K562 (cell line): ENCODE measurements around the gene NPAS2. TPM values are rescaled to one million over a fixed set of nuclear protein-coding genes. Genes with fewer than 3 reads are reported as not detected.

Experiments
- ATAC-seq: fragments of 200-7000 bp; cut with Tn5 transposase; 3 replicates; pipeline ENCODE4 v1.9.1; 2020; ENCODE audit warnings: moderate library complexity
- BruUV-seq: library from RNA; stranded (reverse); fragments of 400-500 nt; replicated peaks from 2 replicates; lab custom pipeline; 2021; lab: Mats Ljungman, UMichigan
- CTCF ChIA-PET: fragments of 300-600 bp; formaldehyde crosslinking; extraction: SDS; loops from one replicate; lab custom pipeline; 2021; ENCODE audit warnings: low intra/inter-chr PET ratio; lab: Yijun Ruan, JAX
- POLR2A ChIA-PET: fragments of 300-600, 350-650 bp; sonication (Branson Sonifier 250); formaldehyde crosslinking; extraction: SDS; loops from one replicate; lab custom pipeline; 2021; ENCODE audit warnings: antibody characterized with exemption, inconsistent platforms; lab: Yijun Ruan, JAX
- DNase-seq, 4 experiments: peaks; one replicate each; pipeline versions ENCODE4 v3.0.0 to v3.0.0-alpha.2; 2011 to 2018; ENCODE audit warnings: low spot score in 3 of 4, mixed read lengths in 3 of 4; ENCODE audit errors: extremely low read depth in 1 of 4
- FAIRE-seq: peaks from 2 replicates; lab custom pipeline; 2011; peaks lifted over from hg19 to GRCh38; lab: Jason Lieb, UNC
- H2AFZ ChIP-seq: 2 replicates; pipeline ENCODE4 v1.6.0; 2011; ENCODE audit warnings: low read depth, low read length, control low read depth, inconsistent platforms
- H3K27ac ChIP-seq: fragments of 200-600 bp; 3 replicates; pipeline ENCODE4 v1.8.0; 2011; ENCODE audit warnings: low read depth, mild to moderate bottlenecking, control low read depth, inconsistent platforms, low read length, moderate library complexity, mixed read lengths; ENCODE audit errors: extremely low read depth
- H3K27me3 ChIP-seq, 2 experiments: fragments of 300-600 bp in 1 of 2; 2 replicates in 1 of 2; 3 replicates in 1 of 2; pipeline versions ENCODE4 v1.6.0 to v1.8.0; 2011; ENCODE audit warnings: inconsistent platforms in 2 of 2, low read length in 2 of 2, mild to moderate bottlenecking in 1 of 2, mixed read lengths in 1 of 2, moderate library complexity in 1 of 2; ENCODE audit not compliant: control insufficient read depth in 2 of 2, insufficient read depth in 2 of 2
- H3K36me3 ChIP-seq: fragments of 300-600 bp; 3 replicates; pipeline ENCODE4 v1.8.0; 2011; ENCODE audit warnings: mild to moderate bottlenecking, low read length, inconsistent platforms; ENCODE audit not compliant: control insufficient read depth, insufficient read depth
- H3K4me1 ChIP-seq, 2 experiments: fragments of 200-600 bp in 1 of 2; replicated peaks in 1 of 2; 2 replicates in 1 of 2; 3 replicates in 1 of 2; pipeline versions ENCODE4 v1.5.1 to v1.8.0; 2011; ENCODE audit warnings: inconsistent platforms in 2 of 2, low read length in 2 of 2, mild to moderate bottlenecking in 1 of 2, mixed read lengths in 1 of 2, moderate library complexity in 1 of 2; ENCODE audit not compliant: control insufficient read depth in 2 of 2, insufficient read depth in 2 of 2
- H3K4me2 ChIP-seq: 2 replicates; pipeline ENCODE4 v1.6.1; 2011; ENCODE audit warnings: low read length, control low read depth, inconsistent platforms, mixed read lengths; ENCODE audit not compliant: insufficient read depth
- H3K4me3 ChIP-seq: fragments of 200-600 bp; sonication (generic), shearing (Covaris generic); 2 replicates; pipeline ENCODE4 v1.5.1; 2016; ENCODE audit warnings: control low read depth, inconsistent platforms
- H3K79me2 ChIP-seq: fragments of 200-600 bp; 3 replicates; pipeline ENCODE4 v1.8.0; 2011; ENCODE audit warnings: low read length, inconsistent platforms; ENCODE audit not compliant: control insufficient read depth, insufficient read depth
- H3K9ac ChIP-seq, 2 experiments: 2 replicates each; pipeline versions ENCODE4 v1.6.0 to v1.6.1; 2011; ENCODE audit warnings: low read depth in 2 of 2, low read length in 2 of 2, control low read depth in 1 of 2, inconsistent platforms in 1 of 2, mild to moderate bottlenecking in 1 of 2, mixed read lengths in 1 of 2; ENCODE audit not compliant: insufficient read depth in 1 of 2
- H3K9me1 ChIP-seq: one replicate; pipeline ENCODE4 v1.6.0; 2011; ENCODE audit warnings: inconsistent platforms, mild to moderate bottlenecking, low read length, moderate library complexity; ENCODE audit not compliant: control insufficient read depth, insufficient read depth
- H3K9me3 ChIP-seq: replicated peaks from 2 replicates; pipeline ENCODE4 v1.5.1; 2011; ENCODE audit warnings: low read depth, low read length, inconsistent platforms; ENCODE audit not compliant: control insufficient read depth, insufficient read depth
- H4K20me1 ChIP-seq: replicated peaks from 2 replicates; pipeline ENCODE4 v1.6.1; 2011; ENCODE audit warnings: low read length, inconsistent platforms, mixed read lengths; ENCODE audit not compliant: control insufficient read depth, insufficient read depth
- EP300 ChIP-seq: IDR thresholded peaks from 2 replicates; pipeline ENCODE4 v1.6.1; 2012; ENCODE audit warnings: low read length, improper control_type of control experiment
- FOXM1 ChIP-seq, 2 experiments: fragments of 450-650 bp in 1 of 2; sonication (generic) in 1 of 2; formaldehyde crosslinking in 1 of 2; IDR thresholded peaks; 2 replicates each; pipeline versions ENCODE4 v1.6.1 to v1.9.0; 2017 to 2022; ENCODE audit warnings: low read depth in 2 of 2, mild to moderate bottlenecking in 2 of 2, missing genetic modification reagents in 1 of 2, moderate library complexity in 1 of 2
- GTF2E2 ChIP-seq: fragments of 200-800 bp; sonication (Bioruptor generic); IDR thresholded peaks from 2 replicates; pipeline ENCODE4 v1.6.1; 2016; ENCODE audit warnings: missing genetic modification characterization, missing compliant biosample characterization
- LCOR ChIP-seq: sonication (generic); formaldehyde crosslinking; IDR thresholded peaks from 2 replicates; pipeline ENCODE4 v1.8.0; 2022; ENCODE audit warnings: mild to moderate bottlenecking, missing genetic modification reagents
- OTX1 ChIP-seq: fragments of 450-650 bp; formaldehyde crosslinking; IDR thresholded peaks from 2 replicates; pipeline ENCODE4 v1.4.0; 2022; ENCODE audit warnings: mild to moderate bottlenecking
- RERE ChIP-seq: sonication (generic); formaldehyde crosslinking; IDR thresholded peaks from 2 replicates; pipeline ENCODE4 v1.8.0; 2023; ENCODE audit warnings: missing genetic modification reagents, mild to moderate bottlenecking, borderline replicate concordance
- SMAD1 ChIP-seq: fragments of 150-350 bp; IDR thresholded peaks from 2 replicates; pipeline ENCODE4 v1.6.1; 2014; ENCODE audit warnings: low read length, low read depth; ENCODE audit not compliant: partially characterized antibody
- SNRNP70 ChIP-seq: fragments of 200-400 bp; formaldehyde crosslinking; optimal IDR thresholded peaks from 2 replicates; pipeline ENCODE3; 2017; ENCODE audit warnings: low read depth, low read length
- TCF15 ChIP-seq: fragments of 250-450 bp; sonication (Bioruptor Pico); IDR thresholded peaks from 2 replicates; pipeline ENCODE4 v1.8.0; 2022; ENCODE audit warnings: moderate library complexity, mild to moderate bottlenecking, inconsistent platforms
- ZNF561 ChIP-seq: fragments of 450-650 bp; formaldehyde crosslinking; conservative IDR thresholded peaks from 2 replicates; pipeline ENCODE4 v1.4.0; 2020; ENCODE audit warnings: mild to moderate bottlenecking, moderate library complexity
- ZNF668 ChIP-seq: fragments of 250-450 bp; sonication (Bioruptor Pico); IDR thresholded peaks from 2 replicates; pipeline ENCODE4 v1.8.0; 2022; ENCODE audit warnings: mild to moderate bottlenecking, inconsistent platforms
- WGBS: fragments of 100-300 bp; shearing (Covaris generic); methylation state at CpG from one replicate; pipeline ENCODE4 v1.1.6; 2016; ENCODE audit warnings: low coverage, mixed read lengths; ENCODE audit not compliant: insufficient coverage; ENCODE audit errors: missing lambda C conversion rate; 5-methylcytosine and 5-hydroxymethylcytosine counted together
- in situ Hi-C: fragments of 300-500 bp; cut with MboI; formaldehyde crosslinking; loops from 4 replicates; pipeline ENCODE4 v1.15.0; 2018; ENCODE audit warnings: inconsistent platforms, mixed read lengths
- intact Hi-C: fragments of 100-400 bp; cut with micrococcal nuclease; formaldehyde crosslinking; loops from 2 replicates; pipeline ENCODE4 v1.14.2; 2022
- polyA plus RNA-seq, 8 experiments: library from polyadenylated mRNA; depleted of rRNA in 4 of 8; stranded (reverse) in 5 of 8; unstranded in 3 of 8; fragments of >200 nt; fragmentation: Nextera tagmentation in 2 of 8; fragmentation: Illumina TruSeq in 1 of 8; extraction: Ambion mirVana in 2 of 8; extraction: Trizol in 1 of 8; gene quantifications; 2 replicates each; pipeline versions ENCODE4 v1.2.1 to v1.2.3, GENCODE V29; 2011 to 2014; ENCODE audit warnings: inconsistent platforms in 1 of 8, missing spikeins in 1 of 8
- total RNA-seq, 7 experiments: library from RNA; depleted of rRNA in 6 of 7; stranded (reverse); fragments of >200 nt in 6 of 7; fragmentation: Illumina TruSeq in 2 of 7; extraction: Trizol in 2 of 7; gene quantifications; 2 replicates each; pipeline versions ENCODE4 v1.2.1 to v1.2.3, GENCODE V29; 2011 to 2021; ENCODE audit warnings: low replicate concordance in 1 of 7

The NPAS2 gene
- total and polyA plus RNA-seq, 9 of the 15 experiments (the other 6 are each of a cell fraction or from before 2014, with no cell fraction given): 0.06 to 0.29 (median 0.07) TPM; not detected in 5

GRCh38 chr2:100806550-100806949 lies 13.4 kb upstream of the NPAS2 start:
- H3K9me1 ChIP-seq: no peaks in the 10 kb centered on the region
- no peaks in the 10 kb centered on the region for H3K4me1 ChIP-seq
- POLR2A ChIA-PET: interaction anchor here (0.7 to 0.8 kb wide), 2 partner anchors 15 to 617 kb away, joined by 3 to 5 read pairs; no protein-coding TSS in a partner anchor
- in situ Hi-C loops: no loop called here
- intact Hi-C loops: no loop called here
- no peaks in the 10 kb centered on the region; the same call in 1 of the 2 replicates for H4K20me1 ChIP-seq
- CTCF ChIA-PET: no interaction called here
- no peaks in the 10 kb centered on the region for H3K79me2 ChIP-seq
- H3K4me2 ChIP-seq: no peak overlapping the region
- H3K4me3 ChIP-seq: no peak overlapping the region
- BruUV-seq: no TSS peak
- TF ChIP-seq FOXM1 (IDR thresholded peaks at IDR 0.05; ENCODE audit: low read depth): no peak
- no peak for TF ChIP-seq FOXM1 (CRISPR knock-in tag; IDR thresholded peaks at IDR 0.05; ENCODE audit: low read depth)
- TF ChIP-seq SMAD1: no peak
- TF ChIP-seq OTX1: no peak
- no peak for TF ChIP-seq RERE (CRISPR knock-in tag)
- TF ChIP-seq ZNF668 (CRISPR knock-in tag): no peak
- no peak for TF ChIP-seq ZNF561 (CRISPR knock-in tag)
- TF ChIP-seq EP300: no peak
- no peak for TF ChIP-seq SNRNP70
- TF ChIP-seq LCOR: no peak
- TF ChIP-seq TCF15 (CRISPR knock-in tag): no peak
- TF ChIP-seq GTF2E2 (tag): no peak
- H3K27me3 ChIP-seq: peaks cover 4 to 47% of the 10 kb centered on the region in 2 experiments; a peak in 4 of 5 replicates
- H3K27ac ChIP-seq: no peak overlapping the region
- FAIRE-seq (no peak), DNase-seq (no peak), ATAC-seq (no peak)
- no peaks in the 10 kb centered on the region for H3K9me3 ChIP-seq
- no peak overlapping the region for H2AFZ ChIP-seq
- 3% methylated on average over 3 of the region's 3 CpGs for WGBS
- H3K9ac ChIP-seq: no peak overlapping the region
- no peaks in the 10 kb centered on the region for H3K36me3 ChIP-seq
